ENCODE results near the gene CTXND1.
A peak's percentile ranks its signal among the peaks of the same experiment; 100 is the strongest.

The CTXND1 gene

DNA sequence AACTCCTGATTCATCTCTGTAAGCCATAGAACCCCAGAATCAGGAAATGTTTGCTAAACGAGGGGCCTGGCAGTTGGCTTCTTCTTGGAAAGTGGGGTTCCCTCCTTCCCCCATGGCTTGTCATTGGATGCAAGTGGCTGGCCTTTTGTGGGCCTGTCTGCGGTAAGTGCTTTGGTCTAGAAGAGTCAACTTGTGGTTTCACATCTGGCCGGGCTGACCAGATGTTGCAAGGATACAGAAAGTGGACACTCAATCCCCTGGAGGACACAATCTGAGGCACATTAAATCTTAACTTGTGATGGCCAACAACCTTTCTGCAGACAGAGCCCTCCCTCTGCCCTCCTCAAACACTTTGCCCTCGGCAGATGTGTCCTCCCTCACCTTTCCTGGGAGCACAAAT is 98.1 kb downstream of the CTXND1 start:
- Histone ChIP-seq H2AK5ac (ENCODE audit: low read length, severe bottlenecking) (peak overlapping the region; percentile 72), H2BK120ac (ENCODE audit: low read depth, low read length) (no peak overlapping the region), H2BK15ac (ENCODE audit: low read depth, poor library complexity, severe bottlenecking) (no peak overlapping the region), H3K9ac (ENCODE audit: low read length) (peak overlapping the region; percentile 89), H4K91ac (ENCODE audit: low read length) (peak overlapping the region; percentile 22), H2BK5ac (ENCODE audit: low read depth, low read length, poor library complexity, severe bottlenecking) (no peak overlapping the region), H4K8ac (ENCODE audit: low read length) (peak overlapping the region; percentile 8), H3K27ac (ENCODE audit: low read length, poor library complexity, severe bottlenecking) (peak overlapping the region; percentile 91), H3K4me1 (ENCODE audit: control insufficient read depth, insufficient read depth, low read depth, low read length) (peaks cover 12% of the 10 kb centered on the region), H3K36me3 (ENCODE audit: control insufficient read depth in 1 of 2, insufficient read depth in 2 of 2, low read depth in 1 of 2, low read length in 2 of 2) (peaks cover 8 to 9% of the 10 kb centered on the region in 2 experiments), H3K4me2 (ENCODE audit: low read length, poor library complexity, severe bottlenecking) (peak overlapping the region; percentile 60), H3K79me1 (replicated peaks; ENCODE audit: low read length, poor library complexity, severe bottlenecking) (peaks cover 33% of the 10 kb centered on the region), H3K4me3 (ENCODE audit: insufficient read depth in 1 of 2, low read depth in 1 of 2, low read length in 2 of 2) (peak overlapping the region in 1 of 2 experiments; percentile 92), H3K23ac (ENCODE audit: low read length in 2 of 2) (peak overlapping the region in 1 of 2 experiments; percentile 42), H3K14ac (ENCODE audit: low read length in 2 of 2) (no peak overlapping the region), H3K27me3 (ENCODE audit: control insufficient read depth in 1 of 2, insufficient read depth in 1 of 2, low read length in 2 of 2) (no peaks in the 10 kb centered on the region), H2AFZ (ENCODE audit: low read depth, low read length) (no peak overlapping the region), H2BK12ac (ENCODE audit: low read length in 2 of 2) (peak overlapping the region in 1 of 2 experiments; percentile 91), H3K18ac (ENCODE audit: low read depth in 1 of 2, low read length in 2 of 2) (peak overlapping the region; percentile 69 to 74), H3K9me3 (ENCODE audit: control insufficient read depth, low read length) (no peaks in the 10 kb centered on the region), H3K4ac (ENCODE audit: low read depth in 1 of 2, low read length in 2 of 2) (peak overlapping the region; percentile 6 to 68)
- WGBS: 53% methylated on average over 4 of the region's 4 CpGs
- DNase-seq: peak; percentile 69

DNA sequence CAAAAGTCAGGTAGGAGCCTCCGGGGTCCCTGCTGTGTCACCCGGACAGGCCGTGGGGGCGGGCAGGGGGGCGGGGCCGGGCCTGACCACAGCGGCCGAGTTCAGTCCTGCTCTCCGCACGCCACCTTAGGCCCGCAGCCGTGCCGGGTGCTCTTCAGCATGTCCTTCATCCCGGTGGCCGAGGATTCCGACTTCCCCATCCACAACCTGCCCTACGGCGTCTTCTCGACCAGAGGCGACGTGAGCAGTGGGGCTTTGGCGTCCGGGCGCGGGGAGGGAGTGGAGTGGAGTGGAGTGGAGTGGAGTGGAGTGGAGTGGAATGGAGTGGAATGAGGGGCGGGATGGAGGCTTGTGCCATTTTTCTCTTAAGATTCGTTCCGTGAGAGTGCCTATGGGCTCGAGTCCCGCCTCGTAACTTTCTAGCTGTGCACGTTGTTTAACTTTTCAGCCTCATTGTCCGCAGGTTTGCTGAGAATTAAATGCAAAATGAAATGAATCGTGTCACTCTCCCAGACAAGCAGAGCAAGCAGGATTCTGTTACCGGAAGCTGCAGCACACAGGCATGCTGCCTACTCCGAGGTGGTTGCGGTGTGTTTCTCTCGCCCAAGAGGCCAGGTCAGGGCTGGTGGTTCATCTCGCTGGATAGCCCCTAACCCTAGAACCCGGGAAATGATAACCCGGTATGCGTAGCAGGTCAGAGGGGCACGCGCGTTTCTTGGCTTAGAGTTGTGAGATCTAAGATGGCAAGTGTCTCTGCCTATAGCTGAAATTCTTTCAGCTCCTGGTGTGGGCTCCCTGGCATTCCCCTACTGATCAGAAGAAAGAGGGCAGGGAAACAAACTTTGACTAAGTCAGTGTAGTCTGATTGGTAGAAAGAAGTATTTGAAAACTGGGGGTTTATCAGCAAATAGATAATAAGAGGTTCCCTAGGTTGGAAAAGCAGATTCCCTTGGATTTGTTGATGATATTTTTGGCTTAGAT is 98.8 kb downstream of the CTXND1 start, which contains the start of gene FAH:
Gene FAH, plus strand, starts transcription at position 104 of the 981 bp plus-strand sequence. Its CDS starts 56 bp downstream, at position 160.
- no peaks in the 10 kb centered on the region for H3K27me3 ChIP-seq (ENCODE audit: control insufficient read depth in 1 of 2, insufficient read depth in 1 of 2, low read length in 2 of 2)
- H4K8ac ChIP-seq (ENCODE audit: low read length): peak within 1 kb of the TSS; percentile 76
- H3K9me3 ChIP-seq (ENCODE audit: control insufficient read depth, low read length): no peaks in the 10 kb centered on the region
- H3K36me3 ChIP-seq (ENCODE audit: control insufficient read depth in 1 of 2, insufficient read depth in 2 of 2, low read depth in 1 of 2, low read length in 2 of 2): peaks cover 4 to 5% of the 10 kb centered on the region in 2 experiments
- H3K14ac ChIP-seq (ENCODE audit: low read length in 2 of 2): peak within 1 kb of the TSS in 1 of 2 experiments; percentile 95
- H2AK5ac ChIP-seq (ENCODE audit: low read length, severe bottlenecking): peak within 1 kb of the TSS; percentile 72
- H3K18ac ChIP-seq (ENCODE audit: low read depth in 1 of 2, low read length in 2 of 2): peak within 1 kb of the TSS; percentile 85 to 93
- peak; percentile 85 for DNase-seq
- H2BK120ac ChIP-seq (ENCODE audit: low read depth, low read length): peak within 1 kb of the TSS; percentile 50
- H3K4ac ChIP-seq (ENCODE audit: low read depth in 1 of 2, low read length in 2 of 2): peak within 1 kb of the TSS; percentile 32 to 69
- H3K23ac ChIP-seq (ENCODE audit: low read length in 2 of 2): peak within 1 kb of the TSS in 1 of 2 experiments; percentile 57
- peak within 1 kb of the TSS; percentile 59 for H2BK5ac ChIP-seq (ENCODE audit: low read depth, low read length, poor library complexity, severe bottlenecking)
- H3K4me2 ChIP-seq (ENCODE audit: low read length, poor library complexity, severe bottlenecking): peak within 1 kb of the TSS; percentile 86
- H3K4me1 ChIP-seq (ENCODE audit: control insufficient read depth, insufficient read depth, low read depth, low read length): peaks cover 12% of the 10 kb centered on the region
- peaks cover 33% of the 10 kb centered on the region for H3K79me1 ChIP-seq (replicated peaks; ENCODE audit: low read length, poor library complexity, severe bottlenecking)
- H2BK15ac ChIP-seq (ENCODE audit: low read depth, poor library complexity, severe bottlenecking): peak within 1 kb of the TSS; percentile 31
- H3K9ac ChIP-seq (ENCODE audit: low read length): peak within 1 kb of the TSS; percentile 89
- H2AFZ ChIP-seq (ENCODE audit: low read depth, low read length): peak within 1 kb of the TSS; percentile 72
- peak within 1 kb of the TSS; percentile 91 for H3K27ac ChIP-seq (ENCODE audit: low read length, poor library complexity, severe bottlenecking)
- WGBS: 4% methylated on average over 41 of the region's 45 CpGs
- H2BK12ac ChIP-seq (ENCODE audit: low read length in 2 of 2): peak within 1 kb of the TSS; percentile 90
- H3K4me3 ChIP-seq (ENCODE audit: insufficient read depth in 1 of 2, low read depth in 1 of 2, low read length in 2 of 2): peak within 1 kb of the TSS; percentile 79 to 92
- peak within 1 kb of the TSS; percentile 76 for H4K91ac ChIP-seq (ENCODE audit: low read length)

DNA sequence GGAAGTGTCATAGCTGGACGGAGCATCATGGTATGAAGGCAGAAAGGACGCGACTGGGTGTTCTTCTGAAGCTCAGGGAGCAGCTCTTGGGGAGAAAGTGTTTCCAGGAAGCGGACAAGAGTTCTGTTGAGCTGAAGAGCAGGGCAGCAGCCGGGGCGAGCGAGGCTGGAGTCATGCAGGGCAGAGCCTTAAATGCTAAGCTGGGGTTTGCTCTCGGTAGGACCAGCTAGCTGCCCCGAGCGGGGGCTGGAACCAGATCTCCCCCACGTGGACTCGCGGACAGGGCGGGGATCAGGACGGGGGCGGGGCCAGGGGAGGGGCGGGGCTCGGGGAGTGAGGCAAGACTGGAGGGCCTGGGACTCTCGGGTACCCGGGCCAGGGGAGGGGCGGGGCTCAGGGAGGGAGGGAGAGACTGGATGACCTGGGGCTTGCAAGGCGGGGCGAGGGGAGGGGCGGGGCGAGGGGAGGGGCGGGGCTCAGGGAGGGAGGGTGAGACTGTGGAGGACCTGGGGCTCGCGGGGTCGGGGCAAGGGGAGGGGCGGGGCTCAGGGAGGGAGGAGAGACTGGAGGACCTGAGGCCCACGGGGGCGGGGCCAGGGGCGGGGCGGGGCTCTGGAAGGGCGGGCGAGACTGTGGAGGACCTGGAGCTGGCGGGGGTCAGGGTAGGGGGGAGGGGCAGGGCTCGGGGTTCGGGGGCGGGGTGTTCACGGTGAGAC is 99.7 kb downstream of the CTXND1 start:
- Histone ChIP-seq H3K4me3 (ENCODE audit: insufficient read depth in 1 of 2, low read depth in 1 of 2, low read length in 2 of 2) (peak overlapping the region; percentile 79 to 92), H3K18ac (ENCODE audit: low read depth in 1 of 2, low read length in 2 of 2) (peak overlapping the region in 1 of 2 experiments; percentile 63), H4K91ac (ENCODE audit: low read length) (no peak overlapping the region), H3K9me3 (ENCODE audit: control insufficient read depth, low read length) (no peaks in the 10 kb centered on the region), H2BK15ac (ENCODE audit: low read depth, poor library complexity, severe bottlenecking) (no peak overlapping the region), H3K4me2 (ENCODE audit: low read length, poor library complexity, severe bottlenecking) (peak overlapping the region; percentile 86), H2BK120ac (ENCODE audit: low read depth, low read length) (peak overlapping the region; percentile 50), H3K14ac (ENCODE audit: low read length in 2 of 2) (no peak overlapping the region), H3K27ac (ENCODE audit: low read length, poor library complexity, severe bottlenecking) (peak overlapping the region; percentile 22), H3K27me3 (ENCODE audit: control insufficient read depth in 1 of 2, insufficient read depth in 1 of 2, low read length in 2 of 2) (no peaks in the 10 kb centered on the region), H2AFZ (ENCODE audit: low read depth, low read length) (peak overlapping the region; percentile 33), H2BK12ac (ENCODE audit: low read length in 2 of 2) (no peak overlapping the region), H4K8ac (ENCODE audit: low read length) (no peak overlapping the region), H2BK5ac (ENCODE audit: low read depth, low read length, poor library complexity, severe bottlenecking) (no peak overlapping the region), H2AK5ac (ENCODE audit: low read length, severe bottlenecking) (no peak overlapping the region), H3K23ac (ENCODE audit: low read length in 2 of 2) (no peak overlapping the region), H3K36me3 (ENCODE audit: control insufficient read depth in 1 of 2, insufficient read depth in 2 of 2, low read depth in 1 of 2, low read length in 2 of 2) (peaks cover 0 to 3% of the 10 kb centered on the region in 2 experiments), H3K79me1 (replicated peaks; ENCODE audit: low read length, poor library complexity, severe bottlenecking) (peaks cover 27% of the 10 kb centered on the region), H3K4ac (ENCODE audit: low read depth in 1 of 2, low read length in 2 of 2) (peak overlapping the region in 1 of 2 experiments; percentile 3), H3K9ac (ENCODE audit: low read length) (peak overlapping the region; percentile 82), H3K4me1 (ENCODE audit: control insufficient read depth, insufficient read depth, low read depth, low read length) (peaks cover 12% of the 10 kb centered on the region)
- DNase-seq: peak; percentile 94
- 4% methylated on average over 17 of the region's 41 CpGs for WGBS

All from mesenchymal stem cell (in vitro differentiated cells and primary cell).